Breast epithelium (tissue), 4 donors: ENCODE results near the gene RBM43. TPM values are rescaled to one million over a fixed set of nuclear protein-coding genes. Genes with fewer than 3 reads are reported as not detected.

Source experiments
- DNase-seq, 2 donors: peaks; one replicate each; pipeline ENCODE4 v3.0.0-alpha.2; 2019; ENCODE audit warnings: low spot score in 2 of 2
- H3K27ac ChIP-seq, 2 donors: fragments of 200-600 bp; sonication (generic) in 1 of 2; one replicate each; pipeline ENCODE4 v1.5.1; 2016 to 2019; ENCODE audit warnings: mild to moderate bottlenecking in 1 of 2
- H3K27me3 ChIP-seq, 2 donors: fragments of 200-600 bp; sonication (generic) in 1 of 2; one replicate each; pipeline versions ENCODE4 v1.5.1 to v1.6.0; 2017 to 2019; ENCODE audit warnings: control low read depth in 1 of 2, mild to moderate bottlenecking in 1 of 2
- H3K36me3 ChIP-seq: fragments of 200-600 bp; one replicate; pipeline ENCODE4 v1.5.1; 2019
- H3K4me1 ChIP-seq, 2 donors: fragments of 200-600 bp; sonication (generic); one replicate each; pipeline ENCODE4 v1.5.1; 2016 to 2019; ENCODE audit warnings: control low read depth in 1 of 2
- H3K4me3 ChIP-seq, 3 donors: fragments of 200-600 bp; sonication (generic); 1 replicate in 2 of 3; 2 replicates in 1 of 3; pipeline ENCODE4 v1.5.1; 2016 to 2019; ENCODE audit warnings: mild to moderate bottlenecking in 3 of 3, moderate library complexity in 2 of 3
- H3K9me3 ChIP-seq, 2 donors: fragments of 200-600 bp; sonication (generic) in 1 of 2; one replicate each; pipeline ENCODE4 v1.5.1; 2016 to 2019; ENCODE audit warnings: control low read depth in 1 of 2
- POLR2A ChIP-seq: fragments of 450-650 bp; IDR thresholded peaks from one replicate; pipeline ENCODE4 v1.6.1; 2016; ENCODE audit warnings: antibody characterized with exemption, mild to moderate bottlenecking, moderate library complexity
- POLR2AphosphoS5 ChIP-seq, 3 donors: sonication (generic); formaldehyde crosslinking; IDR thresholded peaks; one replicate each; pipeline ENCODE4 v1.6.1; 2017; ENCODE audit warnings: antibody characterized with exemption in 3 of 3
- intact Hi-C: fragments of 100-400 bp; cut with DNase I; formaldehyde crosslinking; loops from one replicate; pipeline ENCODE4 v1.15.1; 2023; ENCODE audit warnings: low total_unique reads
- total RNA-seq, 3 donors: library from RNA; depleted of rRNA; stranded (reverse); fragments of >200 nt; gene quantifications; one replicate each; pipeline ENCODE4 v1.1.0, GENCODE V29; 2016
- TF ChIP-seq, protein P1 (sequence below), 3 donors: fragments of 450-650 bp; IDR thresholded peaks; one replicate each; pipeline ENCODE4 v1.5.1; 2016 to 2017; ENCODE audit warnings: antibody characterized with exemption in 3 of 3, mild to moderate bottlenecking in 3 of 3, moderate library complexity in 3 of 3

Gene RBM43
- total RNA-seq, 3 donors from 2014 or later, result 4.6 to 6.6 (median 5.0) TPM

GRCh38 chr2:151291224-151291623, 29.6 kb upstream of the RBM43 start:
- no peaks in the 10 kb centered on the region for H3K36me3 ChIP-seq
- intact Hi-C loops, result no loop called here
- H3K27me3 ChIP-seq, result no peaks in the 10 kb centered on the region
- no peak for DNase-seq
- H3K27ac ChIP-seq, result no peak overlapping the region
- H3K4me1 ChIP-seq, result no peaks in the 10 kb centered on the region
- TF ChIP-seq POLR2A, result no peak
- TF ChIP-seq, protein P1, sequence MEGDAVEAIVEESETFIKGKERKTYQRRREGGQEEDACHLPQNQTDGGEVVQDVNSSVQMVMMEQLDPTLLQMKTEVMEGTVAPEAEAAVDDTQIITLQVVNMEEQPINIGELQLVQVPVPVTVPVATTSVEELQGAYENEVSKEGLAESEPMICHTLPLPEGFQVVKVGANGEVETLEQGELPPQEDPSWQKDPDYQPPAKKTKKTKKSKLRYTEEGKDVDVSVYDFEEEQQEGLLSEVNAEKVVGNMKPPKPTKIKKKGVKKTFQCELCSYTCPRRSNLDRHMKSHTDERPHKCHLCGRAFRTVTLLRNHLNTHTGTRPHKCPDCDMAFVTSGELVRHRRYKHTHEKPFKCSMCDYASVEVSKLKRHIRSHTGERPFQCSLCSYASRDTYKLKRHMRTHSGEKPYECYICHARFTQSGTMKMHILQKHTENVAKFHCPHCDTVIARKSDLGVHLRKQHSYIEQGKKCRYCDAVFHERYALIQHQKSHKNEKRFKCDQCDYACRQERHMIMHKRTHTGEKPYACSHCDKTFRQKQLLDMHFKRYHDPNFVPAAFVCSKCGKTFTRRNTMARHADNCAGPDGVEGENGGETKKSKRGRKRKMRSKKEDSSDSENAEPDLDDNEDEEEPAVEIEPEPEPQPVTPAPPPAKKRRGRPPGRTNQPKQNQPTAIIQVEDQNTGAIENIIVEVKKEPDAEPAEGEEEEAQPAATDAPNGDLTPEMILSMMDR (IDR thresholded peaks at IDR 0.05), result no peak
- TF ChIP-seq POLR2AphosphoS5 (IDR thresholded peaks at IDR 0.05), result no peak
- H3K9me3 ChIP-seq, result no peaks in the 10 kb centered on the region
- H3K4me3 ChIP-seq, result no peak overlapping the region

GRCh38 chr2:151289972-151290866, 28.6 kb upstream of the RBM43 start:
- Histone ChIP-seq H3K27ac (peak overlapping the region; percentile 97 to 99), H3K4me1 (no peaks in the 10 kb centered on the region), H3K4me3 (peak overlapping the region; percentile 77 to 97 (median 89)), H3K36me3 (no peaks in the 10 kb centered on the region), H3K9me3 (no peaks in the 10 kb centered on the region), H3K27me3 (no peaks in the 10 kb centered on the region)
- DNase-seq, result peak in 1 of 2 donors; percentile 36
- intact Hi-C loops, result no loop called here
- TF ChIP-seq POLR2A (no peak), POLR2AphosphoS5 (IDR thresholded peaks at IDR 0.05) (no peak)
- TF ChIP-seq, protein P1 (IDR thresholded peaks at IDR 0.05), result no peak

DNA sequence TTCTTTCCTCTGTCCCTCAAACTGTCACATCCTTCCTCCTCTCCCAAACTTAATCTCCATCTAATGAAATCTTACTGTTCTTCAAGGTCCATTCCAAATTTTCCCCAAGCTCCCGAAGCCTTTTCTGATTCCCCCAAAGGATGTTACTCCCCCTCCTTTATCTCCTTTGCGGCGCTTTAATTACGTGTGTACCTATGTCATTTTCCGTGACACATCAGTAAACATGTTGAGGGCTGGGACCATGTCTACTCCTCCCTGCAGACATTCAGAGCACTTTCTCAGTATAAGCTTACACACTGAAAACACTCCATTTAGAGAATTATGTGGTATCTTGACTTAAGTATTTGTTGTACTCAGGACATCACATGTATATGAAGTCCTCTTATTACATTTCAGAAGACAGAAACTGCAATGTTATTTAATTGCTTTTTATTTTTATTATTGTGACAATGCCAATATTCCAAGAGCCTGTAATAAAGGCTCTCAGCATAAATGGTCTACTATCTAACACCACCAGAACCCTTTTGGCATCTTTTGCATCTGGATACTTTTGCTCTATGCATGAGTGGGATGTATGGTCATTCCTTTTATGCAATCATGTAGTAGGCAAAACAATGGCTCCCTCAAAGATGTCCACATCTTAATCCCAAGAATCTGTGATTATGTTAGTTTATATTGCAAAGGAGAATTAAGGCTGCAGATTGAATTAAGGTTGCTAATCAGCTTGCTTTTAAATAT, 26.0 kb upstream of the RBM43 start:
- Histone ChIP-seq H3K4me3 (peak overlapping the region in 1 of 3 donors; percentile 97), H3K27me3 (no peaks in the 10 kb centered on the region), H3K36me3 (no peaks in the 10 kb centered on the region), H3K4me1 (no peaks in the 10 kb centered on the region), H3K9me3 (no peaks in the 10 kb centered on the region), H3K27ac (no peak overlapping the region)
- intact Hi-C loops, result no loop called here
- DNase-seq, result no peak
- TF ChIP-seq, protein P1 (IDR thresholded peaks at IDR 0.05), result no peak

GRCh38 chr2:151282401-151282800, 20.7 kb upstream of the RBM43 start:
- no peaks in the 10 kb centered on the region for H3K36me3 ChIP-seq

More at GRCh38 chr2:151282401-151282800, 20.7 kb upstream of the RBM43 start:
- intact Hi-C loops, result no loop called here
- Histone ChIP-seq H3K27ac (no peak overlapping the region), H3K4me3 (no peak overlapping the region), H3K4me1 (no peaks in the 10 kb centered on the region), H3K27me3 (no peaks in the 10 kb centered on the region), H3K9me3 (no peaks in the 10 kb centered on the region)
- TF ChIP-seq POLR2AphosphoS5 (IDR thresholded peaks at IDR 0.05), result no peak
- no peak for TF ChIP-seq POLR2A
- TF ChIP-seq, protein P1 (IDR thresholded peaks at IDR 0.05), result no peak
- DNase-seq, result no peak
